DOHH2 (cell line): ENCODE results near the gene ETS1.

Experiments
- EZH2phosphoT487 ChIP-seq: fragments of 200-600 bp; sonication (generic); IDR thresholded peaks from 2 replicates; pipeline ENCODE4 v1.6.1; 2017; ENCODE audit warnings: borderline replicate concordance, mild to moderate bottlenecking, antibody characterized with exemption, low read length, moderate library complexity, mixed read lengths
- TF ChIP-seq, protein P1 (sequence below): fragments of 200-600 bp; sonication (generic); IDR thresholded peaks from one replicate; pipeline ENCODE4 v1.5.1; 2014; ENCODE audit warnings: antibody characterized with exemption, mild to moderate bottlenecking, low read depth, low read length; ENCODE audit not compliant: poor library complexity, severe bottlenecking

DNA sequence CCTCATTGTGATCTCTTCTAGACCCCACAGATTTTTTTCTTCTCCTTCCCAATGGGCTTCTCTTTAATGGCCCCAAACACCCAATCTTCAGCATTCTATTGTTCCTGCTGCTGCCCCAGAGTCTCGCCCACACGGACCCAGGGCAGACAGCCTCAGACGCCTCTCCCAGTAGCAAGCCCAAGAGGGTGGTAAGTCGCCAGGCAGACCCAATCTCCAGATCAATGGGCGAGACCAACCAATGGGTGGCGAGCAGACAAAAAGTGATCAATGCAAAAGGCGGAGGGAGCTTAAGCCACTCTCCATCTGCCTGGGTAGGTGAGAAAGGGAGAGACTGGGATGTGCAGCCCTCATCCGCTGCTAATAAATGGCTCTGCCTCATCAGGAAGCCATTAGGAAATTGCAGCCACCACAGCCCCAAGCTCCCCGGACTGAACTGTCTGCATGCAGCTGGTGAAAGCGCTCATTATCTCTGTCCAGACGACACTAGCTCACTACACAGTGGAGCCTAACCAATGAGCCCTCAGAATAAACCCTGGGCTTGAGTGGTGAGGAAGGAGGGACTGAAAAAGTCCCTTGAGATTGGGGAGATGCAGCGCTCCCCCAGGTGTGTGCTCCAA is 81.8 kb downstream of the ETS1 start:
- TF ChIP-seq, protein P1, sequence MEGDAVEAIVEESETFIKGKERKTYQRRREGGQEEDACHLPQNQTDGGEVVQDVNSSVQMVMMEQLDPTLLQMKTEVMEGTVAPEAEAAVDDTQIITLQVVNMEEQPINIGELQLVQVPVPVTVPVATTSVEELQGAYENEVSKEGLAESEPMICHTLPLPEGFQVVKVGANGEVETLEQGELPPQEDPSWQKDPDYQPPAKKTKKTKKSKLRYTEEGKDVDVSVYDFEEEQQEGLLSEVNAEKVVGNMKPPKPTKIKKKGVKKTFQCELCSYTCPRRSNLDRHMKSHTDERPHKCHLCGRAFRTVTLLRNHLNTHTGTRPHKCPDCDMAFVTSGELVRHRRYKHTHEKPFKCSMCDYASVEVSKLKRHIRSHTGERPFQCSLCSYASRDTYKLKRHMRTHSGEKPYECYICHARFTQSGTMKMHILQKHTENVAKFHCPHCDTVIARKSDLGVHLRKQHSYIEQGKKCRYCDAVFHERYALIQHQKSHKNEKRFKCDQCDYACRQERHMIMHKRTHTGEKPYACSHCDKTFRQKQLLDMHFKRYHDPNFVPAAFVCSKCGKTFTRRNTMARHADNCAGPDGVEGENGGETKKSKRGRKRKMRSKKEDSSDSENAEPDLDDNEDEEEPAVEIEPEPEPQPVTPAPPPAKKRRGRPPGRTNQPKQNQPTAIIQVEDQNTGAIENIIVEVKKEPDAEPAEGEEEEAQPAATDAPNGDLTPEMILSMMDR = no peak
- TF ChIP-seq EZH2phosphoT487 = no peak
